Testis (tissue), 3 donors: ENCODE data around the gene C1orf53. TPM values are rescaled to one million over a fixed set of nuclear protein-coding genes. Genes with fewer than 3 reads are reported as not detected.

Experiments
- DNase-seq: peaks from one replicate; pipeline ENCODE4 v3.0.0-alpha.2; 2019
- H3K27ac ChIP-seq, 2 donors: fragments of 200-600 bp; sonication (generic); one replicate each; pipeline ENCODE4 v1.5.1; 2019
- H3K27me3 ChIP-seq: fragments of 200-600 bp; sonication (generic); one replicate; pipeline ENCODE4 v1.5.1; 2019
- H3K36me3 ChIP-seq: fragments of 200-600 bp; sonication (generic); one replicate; pipeline ENCODE4 v1.5.1; 2017; ENCODE audit warnings: low read depth; ENCODE audit errors: missing control alignments
- H3K4me1 ChIP-seq: fragments of 200-600 bp; sonication (generic); one replicate; pipeline ENCODE4 v1.5.1; 2019
- H3K4me3 ChIP-seq, 2 donors: fragments of 200-600 bp; sonication (generic); one replicate each; pipeline ENCODE4 v1.5.1; 2017 to 2019
- H3K9me3 ChIP-seq: fragments of 200-600 bp; sonication (generic); one replicate; pipeline ENCODE4 v1.5.1; 2017
- POLR2A ChIP-seq: fragments of 450-650 bp; IDR thresholded peaks from one replicate; pipeline ENCODE4 v1.6.1; 2017; ENCODE audit warnings: antibody characterized with exemption, mild to moderate bottlenecking, moderate library complexity
- WGBS, 2 donors: methylation state at CpG; one replicate each; pipeline ENCODE4 v1.1.5; 2018; 5-methylcytosine and 5-hydroxymethylcytosine counted together
- intact Hi-C: fragments of 100-400 bp; cut with DNase I; formaldehyde crosslinking; loops from one replicate; pipeline ENCODE4 v1.15.1; 2023; ENCODE audit warnings: low total_unique reads
- polyA plus RNA-seq: library from polyadenylated mRNA; stranded (reverse); fragments of 350-450 nt; fragmentation: Illumina TruSeq; extraction: RNeasy Lipid Tissue Mini Kit (QIAGEN cat#74804); gene quantifications from one replicate; pipeline ENCODE4 v1.2.3, GENCODE V29; 2014; ENCODE audit warnings: low read depth, low replicate concordance; ENCODE audit not compliant: insufficient read depth
- total RNA-seq, 2 donors: library from RNA; depleted of rRNA; stranded (reverse); fragments of >200 nt; gene quantifications; one replicate each; pipeline ENCODE4 v1.2.3, GENCODE V29; 2016
- TF ChIP-seq, protein P1 (sequence below), 3 experiments: fragments of 450-650 bp in 2 of 3; fragments of 200-600 bp in 1 of 3; sonication (generic) in 1 of 3; IDR thresholded peaks; one replicate each; pipeline ENCODE4 v1.5.1; 2016 to 2019; ENCODE audit warnings: antibody characterized with exemption in 3 of 3, mild to moderate bottlenecking in 2 of 3, moderate library complexity in 1 of 3

Gene C1orf53
- total and polyA plus RNA-seq, 3 donors from 2014 or later = 7.8 to 10.5 (median 8.6) TPM

DNA sequence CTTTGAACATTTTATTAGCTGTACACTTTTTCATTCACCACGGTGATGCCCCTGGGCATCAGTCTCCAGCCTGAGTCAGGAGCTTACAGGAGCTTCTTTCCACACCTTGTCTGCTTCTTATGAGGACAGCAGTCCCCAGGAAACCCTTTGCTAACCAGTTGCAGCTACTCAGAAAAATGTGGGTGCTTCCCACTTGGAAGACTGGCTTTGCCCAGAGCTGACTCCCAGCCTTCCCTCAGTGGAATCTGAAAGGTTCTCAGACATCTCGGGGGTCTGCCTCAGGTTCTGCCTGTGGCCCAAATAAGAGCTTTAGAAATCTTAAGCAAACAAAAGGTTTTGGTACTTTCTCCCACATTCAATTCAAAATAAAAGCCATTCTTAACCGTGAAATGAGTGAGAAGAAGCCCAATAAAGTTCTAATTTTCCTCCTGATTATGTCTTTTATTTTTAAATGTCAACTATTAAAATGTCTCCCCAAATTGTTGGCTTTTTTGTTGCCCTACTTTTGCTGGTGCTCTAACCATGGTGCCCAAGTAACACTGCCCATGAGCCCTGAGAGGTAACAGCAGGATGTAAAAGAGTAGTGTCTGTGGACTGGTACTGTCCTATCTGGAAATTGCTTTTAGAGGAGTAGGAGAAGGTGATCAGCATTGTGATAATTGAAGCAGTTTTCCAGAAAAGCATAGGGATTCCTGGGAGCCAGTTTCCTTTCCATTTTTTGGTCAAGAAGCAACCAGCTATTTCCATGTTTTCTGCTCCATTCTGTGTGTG, 5.6 kb downstream of the C1orf53 start:
- no peak for DNase-seq
- TF ChIP-seq, protein P1, sequence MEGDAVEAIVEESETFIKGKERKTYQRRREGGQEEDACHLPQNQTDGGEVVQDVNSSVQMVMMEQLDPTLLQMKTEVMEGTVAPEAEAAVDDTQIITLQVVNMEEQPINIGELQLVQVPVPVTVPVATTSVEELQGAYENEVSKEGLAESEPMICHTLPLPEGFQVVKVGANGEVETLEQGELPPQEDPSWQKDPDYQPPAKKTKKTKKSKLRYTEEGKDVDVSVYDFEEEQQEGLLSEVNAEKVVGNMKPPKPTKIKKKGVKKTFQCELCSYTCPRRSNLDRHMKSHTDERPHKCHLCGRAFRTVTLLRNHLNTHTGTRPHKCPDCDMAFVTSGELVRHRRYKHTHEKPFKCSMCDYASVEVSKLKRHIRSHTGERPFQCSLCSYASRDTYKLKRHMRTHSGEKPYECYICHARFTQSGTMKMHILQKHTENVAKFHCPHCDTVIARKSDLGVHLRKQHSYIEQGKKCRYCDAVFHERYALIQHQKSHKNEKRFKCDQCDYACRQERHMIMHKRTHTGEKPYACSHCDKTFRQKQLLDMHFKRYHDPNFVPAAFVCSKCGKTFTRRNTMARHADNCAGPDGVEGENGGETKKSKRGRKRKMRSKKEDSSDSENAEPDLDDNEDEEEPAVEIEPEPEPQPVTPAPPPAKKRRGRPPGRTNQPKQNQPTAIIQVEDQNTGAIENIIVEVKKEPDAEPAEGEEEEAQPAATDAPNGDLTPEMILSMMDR (IDR thresholded peaks at IDR 0.05) = no peak
- TF ChIP-seq POLR2A = no peak
- Histone ChIP-seq H3K4me1 (no peaks in the 10 kb centered on the region), H3K27ac (no peak overlapping the region), H3K36me3 (no peaks in the 10 kb centered on the region), H3K27me3 (peaks cover 6% of the 10 kb centered on the region), H3K9me3 (no peaks in the 10 kb centered on the region), H3K4me3 (no peak overlapping the region)
- intact Hi-C loops = no loop called here
- WGBS, 2 donors = 83 to 84% methylated on average over 3 of the region's 3 CpGs

DNA sequence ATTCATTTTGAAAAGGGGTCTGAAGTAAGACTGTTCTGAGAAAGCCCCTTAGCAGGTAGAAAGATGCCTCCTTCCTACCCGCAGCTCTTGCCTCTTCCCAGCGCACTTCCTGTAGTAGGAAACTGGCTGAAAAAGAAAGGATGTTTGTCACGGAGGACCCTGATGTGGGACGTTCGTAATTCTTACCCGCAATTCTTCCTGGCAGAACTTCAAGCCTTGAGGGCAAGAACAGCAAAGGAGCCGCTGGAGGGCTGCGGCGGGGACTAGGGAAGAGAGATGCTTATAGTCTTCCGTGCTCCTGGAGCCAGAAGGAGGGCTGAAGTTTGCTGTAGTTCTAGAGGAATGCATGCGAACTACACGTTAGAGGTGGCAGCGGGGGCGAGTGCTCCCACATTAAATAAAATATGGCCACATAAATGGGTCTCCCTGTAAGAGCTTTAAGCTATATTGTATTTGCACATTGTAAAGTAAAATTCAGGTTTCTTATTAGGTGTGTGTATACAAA, 6.3 kb downstream of the C1orf53 start:
- peaks cover 6% of the 10 kb centered on the region for H3K27me3 ChIP-seq
- WGBS, 2 donors = 8 to 10% methylated on average over 14 of the region's 14 CpGs
- no peak overlapping the region for H3K4me3 ChIP-seq
- no peak for DNase-seq
- no peaks in the 10 kb centered on the region for H3K4me1 ChIP-seq
- intact Hi-C loops = no loop called here
- TF ChIP-seq, protein P1 (IDR thresholded peaks at IDR 0.05) = no peak
- TF ChIP-seq POLR2A = no peak
- no peaks in the 10 kb centered on the region for H3K36me3 ChIP-seq
- H3K27ac ChIP-seq = no peak overlapping the region
- H3K9me3 ChIP-seq = no peaks in the 10 kb centered on the region

DNA sequence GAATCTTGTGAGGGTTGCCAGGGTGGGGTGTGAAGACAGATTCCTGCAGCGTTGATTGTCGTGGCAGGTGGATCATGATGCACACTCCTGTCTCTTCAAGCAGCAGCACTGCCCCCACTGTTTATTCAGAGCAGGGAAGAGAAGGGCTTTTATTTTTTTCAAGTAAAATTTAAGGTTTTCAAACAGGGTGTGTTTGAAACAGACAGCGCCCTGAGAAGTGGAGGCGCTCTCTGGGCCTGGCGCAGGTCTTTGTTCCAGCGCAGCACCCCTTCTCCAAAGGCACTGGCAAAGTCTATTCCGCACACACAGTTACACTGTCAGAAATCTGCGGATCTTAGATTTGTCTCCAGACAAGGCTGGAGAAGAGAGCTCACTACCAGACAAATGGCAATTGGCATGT, 7.0 kb downstream of the C1orf53 start:
- intact Hi-C loops = no loop called here
- 30 to 37% methylated on average over 8 of the region's 8 CpGs for WGBS, 2 donors
- DNase-seq = no peak
- no peak overlapping the region for H3K27ac ChIP-seq
- TF ChIP-seq, protein P1 (IDR thresholded peaks at IDR 0.05) = no peak
- no peak for TF ChIP-seq POLR2A
- H3K27me3 ChIP-seq = peaks cover 6% of the 10 kb centered on the region
- no peak overlapping the region for H3K4me3 ChIP-seq
- no peaks in the 10 kb centered on the region for H3K36me3 ChIP-seq
- H3K9me3 ChIP-seq = no peaks in the 10 kb centered on the region
- no peaks in the 10 kb centered on the region for H3K4me1 ChIP-seq

DNA sequence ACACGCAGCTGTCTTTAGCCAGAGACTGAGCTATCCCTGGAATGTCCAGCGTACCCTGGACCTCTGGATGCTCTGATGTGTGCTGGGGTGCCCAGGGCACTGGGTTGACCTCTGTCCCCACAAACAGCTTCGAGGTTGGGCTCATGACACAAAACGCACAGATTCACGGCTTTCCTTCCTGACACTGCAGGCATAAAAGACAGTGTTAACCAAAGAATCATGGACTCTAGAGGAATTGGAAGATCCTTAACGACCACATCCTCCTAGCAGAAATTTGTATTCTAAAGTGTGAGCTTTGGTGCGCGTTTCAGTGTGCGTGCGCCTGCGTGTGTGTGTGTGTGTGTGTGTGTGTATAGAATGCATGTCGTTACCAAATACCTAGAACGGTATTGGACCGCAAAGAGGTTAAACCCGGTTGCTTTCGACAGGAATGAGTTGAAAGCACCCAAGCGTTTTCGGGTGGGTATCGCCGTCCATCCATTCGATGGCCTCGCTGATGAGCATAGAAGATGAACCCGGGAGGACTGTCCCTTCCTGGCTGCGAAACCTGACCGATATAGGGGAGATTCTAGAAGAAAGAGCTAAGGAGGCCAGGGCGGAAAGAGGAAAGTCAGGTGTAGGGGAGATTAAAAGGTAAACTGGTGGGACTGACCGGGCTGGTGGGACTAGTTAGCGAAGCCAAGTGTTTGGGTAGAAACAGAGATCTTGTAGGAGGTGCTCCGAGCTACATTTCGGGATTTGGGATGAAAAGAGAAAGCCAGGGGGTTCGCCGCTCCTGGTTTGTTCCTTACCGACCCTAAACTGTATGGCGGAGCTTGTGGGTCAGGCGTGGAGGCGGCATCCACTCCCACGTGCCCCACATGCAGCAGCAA, 7.9 kb downstream of the C1orf53 start:
- Histone ChIP-seq H3K4me3 (no peak overlapping the region), H3K36me3 (no peaks in the 10 kb centered on the region), H3K27me3 (peaks cover 6% of the 10 kb centered on the region), H3K27ac (no peak overlapping the region), H3K9me3 (no peaks in the 10 kb centered on the region), H3K4me1 (peaks cover 2% of the 10 kb centered on the region)
- intact Hi-C loops = no loop called here
- WGBS, 2 donors = 47 to 49% methylated on average over 31 to 37 of the region's 37 CpGs
- TF ChIP-seq, protein P1 (IDR thresholded peaks at IDR 0.05) = no peak
- no peak for TF ChIP-seq POLR2A
- DNase-seq = no peak
